ENCODE data around the gene ABCC4. TPM values are rescaled to one million over a fixed set of nuclear protein-coding genes. Genes with fewer than 3 reads are reported as not detected.

ABCC4 gene
- total RNA-seq, 4 donors from 2014 or later = 5.1 to 51.2 (median 14.6) TPM

DNA sequence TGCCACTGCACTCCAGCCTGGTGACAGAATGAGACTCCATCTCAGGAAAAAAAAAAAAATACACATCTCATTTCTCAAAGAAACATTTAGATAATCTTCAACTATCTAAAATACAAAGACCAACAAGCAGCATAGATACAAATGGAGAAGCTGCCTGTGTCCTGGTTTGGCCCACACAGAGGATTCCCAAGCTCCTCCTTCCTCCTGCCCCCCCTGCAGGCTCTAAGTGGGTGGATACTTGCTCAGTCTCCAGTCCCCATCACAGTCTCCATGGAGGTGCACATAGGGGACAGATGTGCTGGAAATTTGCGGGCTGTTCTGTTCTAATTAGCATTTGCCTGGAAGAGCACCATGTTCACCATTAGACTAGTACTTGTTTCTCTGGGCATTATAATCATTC, 59.9 kb downstream of the ABCC4 start:
- TF ChIP-seq, protein P1, sequence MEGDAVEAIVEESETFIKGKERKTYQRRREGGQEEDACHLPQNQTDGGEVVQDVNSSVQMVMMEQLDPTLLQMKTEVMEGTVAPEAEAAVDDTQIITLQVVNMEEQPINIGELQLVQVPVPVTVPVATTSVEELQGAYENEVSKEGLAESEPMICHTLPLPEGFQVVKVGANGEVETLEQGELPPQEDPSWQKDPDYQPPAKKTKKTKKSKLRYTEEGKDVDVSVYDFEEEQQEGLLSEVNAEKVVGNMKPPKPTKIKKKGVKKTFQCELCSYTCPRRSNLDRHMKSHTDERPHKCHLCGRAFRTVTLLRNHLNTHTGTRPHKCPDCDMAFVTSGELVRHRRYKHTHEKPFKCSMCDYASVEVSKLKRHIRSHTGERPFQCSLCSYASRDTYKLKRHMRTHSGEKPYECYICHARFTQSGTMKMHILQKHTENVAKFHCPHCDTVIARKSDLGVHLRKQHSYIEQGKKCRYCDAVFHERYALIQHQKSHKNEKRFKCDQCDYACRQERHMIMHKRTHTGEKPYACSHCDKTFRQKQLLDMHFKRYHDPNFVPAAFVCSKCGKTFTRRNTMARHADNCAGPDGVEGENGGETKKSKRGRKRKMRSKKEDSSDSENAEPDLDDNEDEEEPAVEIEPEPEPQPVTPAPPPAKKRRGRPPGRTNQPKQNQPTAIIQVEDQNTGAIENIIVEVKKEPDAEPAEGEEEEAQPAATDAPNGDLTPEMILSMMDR (IDR thresholded peaks at IDR 0.05) = no peak
- TF ChIP-seq EP300 (IDR thresholded peaks at IDR 0.05) (no peak), POLR2A (IDR thresholded peaks at IDR 0.05) (no peak), POLR2AphosphoS5 (IDR thresholded peaks at IDR 0.05) (no peak)
- H3K4me1 ChIP-seq = no peaks in the 10 kb centered on the region
- H3K4me3 ChIP-seq = no peak overlapping the region
- 100% methylated on average over 1 of the region's 1 CpG for WGBS
- no peaks in the 10 kb centered on the region for H3K36me3 ChIP-seq
- no peak for DNase-seq (ENCODE audit: low spot score in 2 of 2)
- no peak overlapping the region for H3K27ac ChIP-seq
- H3K9me3 ChIP-seq = no peaks in the 10 kb centered on the region
- H3K27me3 ChIP-seq = no peaks in the 10 kb centered on the region

DNA sequence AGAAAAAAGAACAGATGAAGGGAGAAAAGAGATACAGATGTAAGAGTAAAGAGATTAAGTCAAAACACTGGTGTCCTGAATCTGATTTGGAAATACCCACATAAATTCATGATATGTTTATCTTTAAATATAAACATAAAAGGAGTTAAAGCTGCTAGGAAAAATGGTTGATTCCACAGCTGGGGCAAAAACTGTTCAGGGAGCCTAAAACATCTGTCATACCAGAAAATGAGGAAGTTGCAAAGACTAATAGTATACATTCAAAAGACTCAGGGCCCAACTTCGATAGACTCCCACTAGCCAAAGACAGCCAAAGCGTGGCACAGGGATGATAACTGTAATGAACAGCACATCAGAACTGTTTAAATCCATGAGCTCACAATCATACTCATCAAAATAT, 62.0 kb downstream of the ABCC4 start:
- H3K27ac ChIP-seq = no peak overlapping the region
- H3K9me3 ChIP-seq = no peaks in the 10 kb centered on the region
- H3K4me3 ChIP-seq = no peak overlapping the region
- TF ChIP-seq, protein P1 (IDR thresholded peaks at IDR 0.05) = no peak
- 73% methylated on average over 2 of the region's 2 CpGs for WGBS
- no peaks in the 10 kb centered on the region for H3K27me3 ChIP-seq
- DNase-seq (ENCODE audit: low spot score in 2 of 2) = no peak
- no peaks in the 10 kb centered on the region for H3K36me3 ChIP-seq
- no peaks in the 10 kb centered on the region for H3K4me1 ChIP-seq

DNA sequence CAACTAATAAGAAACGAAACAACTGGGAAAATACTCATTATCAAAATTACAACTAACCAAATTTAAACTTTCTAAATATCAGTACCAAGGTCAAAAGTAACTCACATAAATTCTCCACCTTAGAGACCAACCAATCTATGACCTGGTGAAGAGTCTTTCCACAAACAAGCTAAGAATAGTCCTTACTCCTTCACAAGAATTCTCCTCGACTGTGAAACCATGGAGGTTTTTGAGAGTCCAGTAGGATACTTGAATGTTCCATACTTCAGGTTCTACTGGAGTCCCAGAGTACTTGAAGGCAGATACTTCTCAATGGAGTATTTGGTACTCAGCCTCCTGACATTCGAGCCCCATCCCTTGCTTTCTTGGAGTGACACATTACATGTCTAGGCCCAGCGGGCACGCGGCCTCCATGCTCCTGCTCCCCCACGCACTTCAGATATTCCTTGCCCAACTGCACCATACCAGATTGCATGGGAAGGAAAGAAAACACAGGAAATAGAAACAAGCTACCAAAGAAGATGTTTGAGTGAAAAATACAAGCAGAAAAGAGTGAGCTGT, 63.9 kb downstream of the ABCC4 start:
- no peak for DNase-seq (ENCODE audit: low spot score in 2 of 2)
- Histone ChIP-seq H3K36me3 (no peaks in the 10 kb centered on the region), H3K27me3 (no peaks in the 10 kb centered on the region), H3K4me3 (no peak overlapping the region), H3K4me1 (no peaks in the 10 kb centered on the region), H3K27ac (no peak overlapping the region), H3K9me3 (no peaks in the 10 kb centered on the region)
- 91% methylated on average over 7 of the region's 7 CpGs for WGBS
- TF ChIP-seq, protein P1 (IDR thresholded peaks at IDR 0.05) = no peak
- TF ChIP-seq POLR2AphosphoS5 (IDR thresholded peaks at IDR 0.05) = no peak
- TF ChIP-seq EP300 (IDR thresholded peaks at IDR 0.05) = no peak
- TF ChIP-seq POLR2A (IDR thresholded peaks at IDR 0.05) = no peak

DNA sequence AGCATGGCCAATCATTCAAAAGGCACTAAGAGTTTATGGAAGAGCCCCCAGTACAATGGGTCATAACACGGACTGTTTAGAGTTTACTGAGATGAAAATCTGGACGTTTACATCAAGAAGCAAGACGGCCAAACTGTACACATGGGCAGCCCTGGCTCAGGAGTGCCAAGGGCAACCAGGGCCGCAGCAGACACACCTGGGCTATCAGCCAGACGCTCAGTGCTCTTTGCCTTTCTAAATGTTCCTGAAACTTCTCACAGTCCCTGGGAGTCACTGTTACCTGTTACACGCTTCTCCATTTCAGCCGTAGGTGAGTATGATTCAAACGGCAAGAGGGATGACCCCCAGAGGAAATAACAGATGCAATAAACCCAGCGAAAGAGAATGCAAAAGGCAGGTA, 64.5 kb downstream of the ABCC4 start:
- Histone ChIP-seq H3K9me3 (no peaks in the 10 kb centered on the region), H3K36me3 (no peaks in the 10 kb centered on the region), H3K4me1 (no peaks in the 10 kb centered on the region), H3K4me3 (no peak overlapping the region), H3K27ac (no peak overlapping the region), H3K27me3 (no peaks in the 10 kb centered on the region)
- TF ChIP-seq, protein P1 (IDR thresholded peaks at IDR 0.05) = no peak
- TF ChIP-seq POLR2AphosphoS5 (IDR thresholded peaks at IDR 0.05) (no peak), POLR2A (IDR thresholded peaks at IDR 0.05) (no peak), EP300 (IDR thresholded peaks at IDR 0.05) (no peak)
- DNase-seq (ENCODE audit: low spot score in 2 of 2) = no peak
- WGBS = 86% methylated on average over 9 of the region's 9 CpGs

DNA sequence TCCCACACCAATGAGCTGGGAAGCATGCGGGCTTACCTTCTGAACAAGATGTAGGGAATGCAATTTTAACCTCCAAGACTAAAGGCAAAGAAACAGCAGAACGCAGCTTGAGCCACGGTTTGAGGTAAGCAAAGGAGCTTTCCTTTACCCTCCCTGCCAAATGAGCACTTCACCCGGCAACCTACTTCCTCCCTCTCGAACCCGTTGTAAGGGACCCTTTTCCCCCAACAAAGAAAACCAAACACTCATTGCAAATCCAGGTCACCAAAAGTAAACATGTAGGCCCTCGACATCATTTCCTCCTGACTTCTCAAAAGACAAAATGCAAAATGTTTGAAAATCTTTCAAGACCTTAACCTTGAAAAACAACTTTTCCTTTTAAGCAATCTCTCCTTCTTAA, 65.3 kb downstream of the ABCC4 start:
- Histone ChIP-seq H3K4me3 (no peak overlapping the region), H3K27ac (no peak overlapping the region), H3K4me1 (no peaks in the 10 kb centered on the region), H3K27me3 (no peaks in the 10 kb centered on the region), H3K9me3 (no peaks in the 10 kb centered on the region), H3K36me3 (no peaks in the 10 kb centered on the region)
- WGBS = 84% methylated on average over 7 of the region's 7 CpGs
- TF ChIP-seq POLR2AphosphoS5 (IDR thresholded peaks at IDR 0.05) = no peak
- TF ChIP-seq POLR2A (IDR thresholded peaks at IDR 0.05) = no peak
- TF ChIP-seq EP300 (IDR thresholded peaks at IDR 0.05) = no peak
- TF ChIP-seq, protein P1 (IDR thresholded peaks at IDR 0.05) = no peak
- no peak for DNase-seq (ENCODE audit: low spot score in 2 of 2)

Data from suprapubic skin (tissue), 4 donors.